RWPE2 (cell line): Measurements from ENCODE around the gene HENMT1.

Experiments used
- ATAC-seq: fragments of 200-7000 bp; cut with Tn5 transposase; 3 replicates; pipeline ENCODE4 v1.9.1; 2021; ENCODE audit warnings: low read depth
- DNase-seq: peaks from one replicate; pipeline ENCODE4 v3.0.0-alpha.2; 2020; ENCODE audit warnings: low spot score
- H3K27ac ChIP-seq: fragments of 450-650 bp; 2 replicates; pipeline ENCODE4 v1.5.1; 2017; ENCODE audit warnings: mild to moderate bottlenecking; ENCODE audit not compliant: poor library complexity, severe bottlenecking
- H3K27me3 ChIP-seq: fragments of 250-450 bp; sonication (Bioruptor Pico); 2 replicates; pipeline ENCODE4 v1.5.1; 2021; ENCODE audit warnings: mild to moderate bottlenecking, moderate library complexity; ENCODE audit not compliant: insufficient read depth, poor library complexity, severe bottlenecking
- H3K36me3 ChIP-seq: fragments of 250-450 bp; sonication (Bioruptor Pico); 2 replicates; pipeline ENCODE4 v1.5.1; 2020; ENCODE audit warnings: low read depth, mild to moderate bottlenecking, moderate library complexity
- H3K4me1 ChIP-seq: fragments of 250-450 bp; sonication (Bioruptor Pico); 2 replicates; pipeline ENCODE4 v1.5.1; 2021; ENCODE audit warnings: mild to moderate bottlenecking, moderate library complexity; ENCODE audit not compliant: insufficient read depth, poor library complexity, severe bottlenecking
- H3K4me3 ChIP-seq: fragments of 250-450 bp; sonication (Bioruptor Pico); 2 replicates; pipeline ENCODE4 v1.5.1; 2021; ENCODE audit warnings: mild to moderate bottlenecking, moderate library complexity; ENCODE audit not compliant: severe bottlenecking
- H3K9me3 ChIP-seq: fragments of 250-450 bp; sonication (Bioruptor Pico); 2 replicates; pipeline ENCODE4 v1.5.1; 2021; ENCODE audit warnings: mild to moderate bottlenecking, moderate library complexity; ENCODE audit not compliant: severe bottlenecking
- CTCF ChIP-seq: fragments of 450-650 bp; IDR thresholded peaks from one replicate; pipeline ENCODE4 v1.5.1; 2017; ENCODE audit warnings: mild to moderate bottlenecking, moderate library complexity; ENCODE audit not compliant: poor library complexity, severe bottlenecking

The HENMT1 gene

GRCh38 chr1:108665067-108665466 is 4.2 kb upstream of the HENMT1 start:
- no peaks in the 10 kb centered on the region for H3K36me3 ChIP-seq
- no peak overlapping the region for H3K4me3 ChIP-seq
- no peak for TF ChIP-seq CTCF
- ATAC-seq (no peak), DNase-seq (no peak)
- H3K27me3 ChIP-seq, result no peaks in the 10 kb centered on the region
- H3K27ac ChIP-seq, result no peak overlapping the region
- H3K9me3 ChIP-seq, result no peaks in the 10 kb centered on the region
- peaks cover 5% of the 10 kb centered on the region for H3K4me1 ChIP-seq

- Histone ChIP-seq H3K27me3 (no peaks in the 10 kb centered on the region), H3K4me3 (no peak overlapping the region), H3K4me1 (peaks cover 5% of the 10 kb centered on the region), H3K36me3 (no peaks in the 10 kb centered on the region), H3K27ac (no peak overlapping the region), H3K9me3 (no peaks in the 10 kb centered on the region)
- ATAC-seq, result no peak
- no peak for DNase-seq
- TF ChIP-seq CTCF, result no peak
Measured at GRCh38 chr1:108664481-108664880, 3.6 kb upstream of the HENMT1 start.

GRCh38 chr1:108663074-108663473 is 2.2 kb upstream of the HENMT1 start:
- Histone ChIP-seq H3K9me3 (no peaks in the 10 kb centered on the region), H3K4me3 (no peak overlapping the region), H3K36me3 (no peaks in the 10 kb centered on the region), H3K27ac (no peak overlapping the region), H3K27me3 (no peaks in the 10 kb centered on the region), H3K4me1 (peaks cover 5% of the 10 kb centered on the region)
- ATAC-seq, result no peak
- DNase-seq, result no peak
- TF ChIP-seq CTCF, result no peak

DNA sequence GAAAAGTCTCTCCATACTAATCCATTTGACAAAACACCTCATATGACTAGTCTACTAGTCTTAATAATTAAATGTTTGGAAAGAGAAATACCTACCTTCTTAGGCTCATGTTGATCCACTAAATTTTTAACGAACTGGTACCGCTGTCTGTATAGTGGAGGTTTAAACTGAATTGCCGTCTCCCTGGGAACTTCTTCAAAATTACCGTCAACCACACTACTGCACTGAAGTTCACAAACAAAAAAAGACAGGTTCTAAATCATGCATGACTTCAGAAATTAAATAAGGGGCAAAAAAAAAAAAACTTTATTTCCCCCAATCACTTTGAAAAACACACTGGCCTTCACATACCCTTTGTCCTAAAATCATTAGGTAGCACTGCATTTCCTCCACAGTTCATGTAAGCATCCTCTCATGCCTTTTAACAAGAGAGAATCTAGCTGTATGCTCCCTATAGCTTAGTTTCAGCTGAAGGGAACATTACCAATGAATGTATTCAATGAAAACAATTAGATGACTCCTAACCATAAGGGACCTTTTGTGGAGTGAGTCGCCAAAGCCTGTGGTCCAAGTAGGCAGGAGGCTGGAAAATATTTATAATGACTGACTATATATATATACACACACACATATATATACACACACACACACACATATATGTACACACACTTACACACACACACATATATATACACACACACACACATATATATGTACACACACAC is 3.4 kb downstream of the HENMT1 start:
- H3K27me3 ChIP-seq, result no peaks in the 10 kb centered on the region
- H3K27ac ChIP-seq, result no peak overlapping the region
- H3K9me3 ChIP-seq, result no peaks in the 10 kb centered on the region
- no peak for DNase-seq
- H3K4me3 ChIP-seq, result no peak overlapping the region
- ATAC-seq, result no peak
- no peaks in the 10 kb centered on the region for H3K36me3 ChIP-seq
- no peak for TF ChIP-seq CTCF
- peaks cover 5% of the 10 kb centered on the region for H3K4me1 ChIP-seq

DNA sequence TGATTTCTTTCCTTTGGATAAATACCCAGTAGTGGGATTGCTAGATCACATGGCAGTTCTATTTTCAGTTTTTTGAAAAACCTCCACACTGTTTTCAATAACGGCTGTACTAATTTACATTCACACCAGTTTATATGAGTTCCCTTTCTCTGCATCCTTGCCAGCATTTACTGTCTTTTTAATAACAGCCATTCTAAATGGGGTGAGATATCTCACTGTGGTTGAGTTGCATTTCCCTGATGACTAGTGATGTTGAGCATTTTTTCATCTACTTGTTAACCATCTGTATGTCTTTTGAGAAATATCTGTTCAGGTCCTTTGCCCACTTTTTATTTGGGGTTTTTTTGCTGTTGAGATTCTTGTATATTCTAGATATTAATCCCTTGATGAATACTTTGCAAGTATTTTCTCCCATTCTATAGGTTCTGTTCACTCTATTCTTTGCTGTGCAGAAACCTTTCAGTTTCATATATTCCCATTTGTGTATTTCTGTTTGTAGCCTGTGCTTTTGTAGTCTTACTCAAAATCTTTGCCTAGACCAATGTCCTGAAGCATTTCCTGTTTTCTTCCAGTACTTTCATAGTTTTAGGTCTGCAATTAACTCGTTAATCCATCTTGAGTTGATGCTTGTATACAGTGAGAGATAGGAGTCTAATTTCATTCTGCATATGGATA is 7.3 kb downstream of the HENMT1 start:
- no peaks in the 10 kb centered on the region for H3K36me3 ChIP-seq
- ATAC-seq (no peak), DNase-seq (no peak)
- H3K27me3 ChIP-seq, result no peaks in the 10 kb centered on the region
- no peak for TF ChIP-seq CTCF
- H3K4me3 ChIP-seq, result no peak overlapping the region
- no peak overlapping the region for H3K27ac ChIP-seq
- H3K9me3 ChIP-seq, result no peaks in the 10 kb centered on the region
- no peaks in the 10 kb centered on the region for H3K4me1 ChIP-seq
